ENCODE measurements around the gene PNPLA8. TPM values are rescaled to one million over a fixed set of nuclear protein-coding genes. Genes with fewer than 3 reads are reported as not detected.
"Not testable (repeated sequence)": the region's sequence is repeated elsewhere in the genome, so short reads cannot be mapped to it uniquely, and the experiment has no call there.

Gene PNPLA8
- total RNA-seq, 1 experiment from 2014 or later, result 6.9 TPM

GRCh38 chr7:108467391-108467790 lies 58.5 kb downstream of the PNPLA8 start:
- intact Hi-C loops (cut with micrococcal nuclease; ENCODE audit: unreplicated experiment), result no loop called here
- CTCF ChIA-PET, result no interaction called here

GRCh38 chr7:108466322-108466721 lies 59.6 kb downstream of the PNPLA8 start:
- H3K36me3 Mint-ChIP-seq (ENCODE audit: insufficient read depth, unreplicated experiment); H3K4me3 Mint-ChIP-seq (ENCODE audit: low read depth, unreplicated experiment); CTCF ChIA-PET; H3K9me3 Mint-ChIP-seq (ENCODE audit: low read depth, unreplicated experiment); H3K27me3 Mint-ChIP-seq (ENCODE audit: unreplicated experiment); H3K27ac Mint-ChIP-seq (ENCODE audit: unreplicated experiment); H3K4me1 Mint-ChIP-seq (ENCODE audit: low read depth, unreplicated experiment); BruUV-seq (replicated peaks); DNase-seq; intact Hi-C loops (cut with micrococcal nuclease; ENCODE audit: unreplicated experiment): not testable (repeated sequence)

More at GRCh38 chr7:108467391-108467790, 58.5 kb downstream of the PNPLA8 start:
- H3K36me3 Mint-ChIP-seq (ENCODE audit: insufficient read depth, unreplicated experiment), result no peaks in the 10 kb centered on the region
- no peak overlapping the region for H3K4me3 Mint-ChIP-seq (ENCODE audit: low read depth, unreplicated experiment)
- no peak for DNase-seq
- TF ChIP-seq CTCF (IDR thresholded peaks at IDR 0.05; ENCODE audit: unreplicated experiment), result no peak
- H3K27me3 Mint-ChIP-seq (ENCODE audit: unreplicated experiment), result no peaks in the 10 kb centered on the region
- H3K9me3 Mint-ChIP-seq (ENCODE audit: low read depth, unreplicated experiment), result no peaks in the 10 kb centered on the region
- H3K4me1 Mint-ChIP-seq (ENCODE audit: low read depth, unreplicated experiment), result no peaks in the 10 kb centered on the region
- no peak overlapping the region for H3K27ac Mint-ChIP-seq (ENCODE audit: unreplicated experiment)
- BruUV-seq (replicated peaks), result no TSS peak

GRCh38 chr7:108464743-108465142 lies 61.2 kb downstream of the PNPLA8 start:
- H3K36me3 Mint-ChIP-seq (ENCODE audit: insufficient read depth, unreplicated experiment), result no peaks in the 10 kb centered on the region
- no peaks in the 10 kb centered on the region for H3K9me3 Mint-ChIP-seq (ENCODE audit: low read depth, unreplicated experiment)
- no TSS peak for BruUV-seq (replicated peaks)
- CTCF ChIA-PET, result no interaction called here
- TF ChIP-seq CTCF (IDR thresholded peaks at IDR 0.05; ENCODE audit: unreplicated experiment), result no peak
- DNase-seq, result no peak
- no peaks in the 10 kb centered on the region for H3K27me3 Mint-ChIP-seq (ENCODE audit: unreplicated experiment)
- no peak overlapping the region for H3K27ac Mint-ChIP-seq (ENCODE audit: unreplicated experiment)
- H3K4me1 Mint-ChIP-seq (ENCODE audit: low read depth, unreplicated experiment), result no peaks in the 10 kb centered on the region
- H3K4me3 Mint-ChIP-seq (ENCODE audit: low read depth, unreplicated experiment), result no peak overlapping the region
- intact Hi-C loops (cut with micrococcal nuclease; ENCODE audit: unreplicated experiment), result no loop called here

- BruUV-seq (replicated peaks), result no TSS peak
- intact Hi-C loops (cut with micrococcal nuclease; ENCODE audit: unreplicated experiment), result no loop called here
- DNase-seq, result no peak
- no peak overlapping the region for H3K4me3 Mint-ChIP-seq (ENCODE audit: low read depth, unreplicated experiment)
- H3K27me3 Mint-ChIP-seq (ENCODE audit: unreplicated experiment), result peaks cover 2% of the 10 kb centered on the region
- H3K27ac Mint-ChIP-seq (ENCODE audit: unreplicated experiment), result no peak overlapping the region
- no peaks in the 10 kb centered on the region for H3K36me3 Mint-ChIP-seq (ENCODE audit: insufficient read depth, unreplicated experiment)
- no peaks in the 10 kb centered on the region for H3K9me3 Mint-ChIP-seq (ENCODE audit: low read depth, unreplicated experiment)
- no peaks in the 10 kb centered on the region for H3K4me1 Mint-ChIP-seq (ENCODE audit: low read depth, unreplicated experiment)
- no peak for TF ChIP-seq CTCF (IDR thresholded peaks at IDR 0.05; ENCODE audit: unreplicated experiment)
- CTCF ChIA-PET, result no interaction called here
Observed at GRCh38 chr7:108463613-108464012, 62.3 kb downstream of the PNPLA8 start.

GRCh38 chr7:108461840-108462239 lies 64.1 kb downstream of the PNPLA8 start:
- intact Hi-C loops (cut with micrococcal nuclease; ENCODE audit: unreplicated experiment), result no loop called here
- no TSS peak for BruUV-seq (replicated peaks)
- Mint-ChIP-seq H3K27ac (ENCODE audit: unreplicated experiment) (no peak overlapping the region), H3K27me3 (ENCODE audit: unreplicated experiment) (peaks cover 20% of the 10 kb centered on the region), H3K4me3 (ENCODE audit: low read depth, unreplicated experiment) (no peak overlapping the region), H3K4me1 (ENCODE audit: low read depth, unreplicated experiment) (peaks cover 15% of the 10 kb centered on the region), H3K9me3 (ENCODE audit: low read depth, unreplicated experiment) (no peaks in the 10 kb centered on the region), H3K36me3 (ENCODE audit: insufficient read depth, unreplicated experiment) (no peaks in the 10 kb centered on the region)
- no peak for TF ChIP-seq CTCF (IDR thresholded peaks at IDR 0.05; ENCODE audit: unreplicated experiment)
- DNase-seq, result no peak
- CTCF ChIA-PET, result interaction anchor here (0.7 kb wide), 1 partner anchor 274 kb away, joined by 3 read pairs; no protein-coding TSS in a partner anchor

All from Calu3 (cell line).